Thymus (tissue), 11 donors: ENCODE measurements around the gene ZSWIM4. TPM values are rescaled to one million over a fixed set of nuclear protein-coding genes. Genes with fewer than 3 reads are reported as not detected.

Experiments used
- DNase-seq, 9 donors: peaks; one replicate each; pipeline ENCODE4 v3.0.0-alpha.2; 2013; ENCODE audit warnings: low spot score in 9 of 9, low read depth in 6 of 9, missing footprints in 1 of 9
- H3K27ac ChIP-seq, 2 donors: one replicate each; pipeline ENCODE4 v1.5.1; 2013; ENCODE audit warnings: control low read depth in 1 of 2, low read depth in 1 of 2, low read length in 1 of 2, mild to moderate bottlenecking in 1 of 2, moderate library complexity in 1 of 2
- H3K27me3 ChIP-seq, 2 donors: one replicate each; pipeline ENCODE4 v1.5.1; 2013; ENCODE audit warnings: low read length in 1 of 2; ENCODE audit not compliant: control insufficient read depth in 2 of 2, insufficient read depth in 1 of 2
- H3K36me3 ChIP-seq, 2 donors: one replicate each; pipeline ENCODE4 v1.5.1; 2013; ENCODE audit warnings: low read length in 1 of 2, mild to moderate bottlenecking in 1 of 2, moderate library complexity in 1 of 2; ENCODE audit not compliant: control insufficient read depth in 2 of 2, insufficient read depth in 2 of 2
- H3K4me1 ChIP-seq, 2 donors: one replicate each; pipeline ENCODE4 v1.5.1; 2013; ENCODE audit warnings: low read length in 2 of 2; ENCODE audit not compliant: control insufficient read depth in 2 of 2, insufficient read depth in 2 of 2
- H3K4me3 ChIP-seq, 2 donors: one replicate each; pipeline ENCODE4 v1.5.1; 2013; ENCODE audit warnings: low read length in 2 of 2, control low read depth in 1 of 2, mild to moderate bottlenecking in 1 of 2
- H3K9me3 ChIP-seq, 2 donors: one replicate each; pipeline ENCODE4 v1.5.1; 2013; ENCODE audit warnings: low read length in 1 of 2, mild to moderate bottlenecking in 1 of 2; ENCODE audit not compliant: control insufficient read depth in 2 of 2, insufficient read depth in 1 of 2
- WGBS: extraction: QIAGEN DNeasy Blood & Tissue Kit; methylation state at CpG from one replicate; pipeline ENCODE4 v1.1.7; 2013; 5-methylcytosine and 5-hydroxymethylcytosine counted together
- polyA plus RNA-seq: library from polyadenylated mRNA; stranded (reverse); fragments of 200-250 nt; gene quantifications from one replicate; pipeline ENCODE4 v1.2.3, GENCODE V29; 2013
- total RNA-seq: library from RNA; stranded (reverse); fragments of 120-200 nt; gene quantifications from one replicate; pipeline ENCODE4 v1.2.4, GENCODE V29; 2013
- donor health status: healthy.

The ZSWIM4 gene
- total and polyA plus RNA-seq, 2 donors, result 1.7 to 3.3 TPM

GRCh38 chr19:13817018-13817614 lies 21.9 kb downstream of the ZSWIM4 start:
- H3K4me3 ChIP-seq, result no peak overlapping the region
- peaks cover 20 to 36% of the 10 kb centered on the region in 2 donors for H3K36me3 ChIP-seq
- DNase-seq, result no peak
- H3K27me3 ChIP-seq, result no peaks in the 10 kb centered on the region
- no peaks in the 10 kb centered on the region for H3K9me3 ChIP-seq
- WGBS, result 83% methylated on average over 11 of the region's 11 CpGs
- H3K27ac ChIP-seq, result peak overlapping the region; percentile 15 to 66
- peaks cover 2 to 13% of the 10 kb centered on the region in 2 donors for H3K4me1 ChIP-seq

GRCh38 chr19:13817615-13818371 lies 22.6 kb downstream of the ZSWIM4 start:
- H3K27ac ChIP-seq, result peak overlapping the region; percentile 15 to 66
- 80% methylated on average over 35 of the region's 35 CpGs for WGBS
- DNase-seq, result peak in 2 of 9 donors; percentile 32 to 54
- H3K4me1 ChIP-seq, result peaks cover 2 to 13% of the 10 kb centered on the region in 2 donors
- H3K9me3 ChIP-seq, result no peaks in the 10 kb centered on the region
- H3K36me3 ChIP-seq, result peaks cover 17 to 33% of the 10 kb centered on the region in 2 donors
- H3K27me3 ChIP-seq, result no peaks in the 10 kb centered on the region
- no peak overlapping the region for H3K4me3 ChIP-seq

GRCh38 chr19:13819238-13819637 lies 24.0 kb downstream of the ZSWIM4 start:
- no peaks in the 10 kb centered on the region for H3K27me3 ChIP-seq
- H3K4me3 ChIP-seq, result no peak overlapping the region
- WGBS, result 97% methylated on average over 11 of the region's 11 CpGs
- no peak for DNase-seq
- peaks cover 14 to 35% of the 10 kb centered on the region in 2 donors for H3K36me3 ChIP-seq
- H3K9me3 ChIP-seq, result no peaks in the 10 kb centered on the region
- peaks cover 2 to 13% of the 10 kb centered on the region in 2 donors for H3K4me1 ChIP-seq
- no peak overlapping the region for H3K27ac ChIP-seq

GRCh38 chr19:13821292-13821691 lies 26.0 kb downstream of the ZSWIM4 start:
- peaks cover 15 to 45% of the 10 kb centered on the region in 2 donors for H3K36me3 ChIP-seq
- H3K4me3 ChIP-seq, result no peak overlapping the region
- H3K4me1 ChIP-seq, result peaks cover 2 to 13% of the 10 kb centered on the region in 2 donors
- H3K27me3 ChIP-seq, result no peaks in the 10 kb centered on the region
- no peaks in the 10 kb centered on the region for H3K9me3 ChIP-seq
- 100% methylated on average over 2 of the region's 2 CpGs for WGBS
- no peak for DNase-seq
- H3K27ac ChIP-seq, result no peak overlapping the region

- no peaks in the 10 kb centered on the region for H3K27me3 ChIP-seq
- no peak overlapping the region for H3K27ac ChIP-seq
- H3K4me1 ChIP-seq, result peaks cover 0 to under 1% of the 10 kb centered on the region in 2 donors
- H3K9me3 ChIP-seq, result no peaks in the 10 kb centered on the region
- 97% methylated on average over 8 of the region's 8 CpGs for WGBS
- no peak for DNase-seq
- H3K36me3 ChIP-seq, result peaks cover 15 to 42% of the 10 kb centered on the region in 2 donors
- H3K4me3 ChIP-seq, result no peak overlapping the region
These were observed 28.0 kb downstream of the ZSWIM4 start for GRCh38 chr19:13823256-13823655.

- Histone ChIP-seq H3K27ac (no peak overlapping the region), H3K4me3 (no peak overlapping the region), H3K4me1 (no peaks in the 10 kb centered on the region), H3K9me3 (no peaks in the 10 kb centered on the region), H3K27me3 (no peaks in the 10 kb centered on the region), H3K36me3 (peaks cover 19 to 42% of the 10 kb centered on the region in 2 donors)
- no peak for DNase-seq
- 97% methylated on average over 2 of the region's 2 CpGs for WGBS
These were observed 28.7 kb downstream of the ZSWIM4 start for GRCh38 chr19:13823901-13824300.

- H3K36me3 ChIP-seq, result peaks cover 17 to 38% of the 10 kb centered on the region in 2 donors
These were observed 29.5 kb downstream of the ZSWIM4 start for GRCh38 chr19:13824703-13825102.

GRCh38 chr19:13825489-13826441 lies 30.5 kb downstream of the ZSWIM4 start:
- Histone ChIP-seq H3K4me1 (no peaks in the 10 kb centered on the region), H3K4me3 (no peak overlapping the region), H3K9me3 (no peaks in the 10 kb centered on the region), H3K27me3 (no peaks in the 10 kb centered on the region), H3K27ac (no peak overlapping the region), H3K36me3 (peaks cover 24 to 49% of the 10 kb centered on the region in 2 donors)
- WGBS, result 98% methylated on average over 30 of the region's 30 CpGs
- DNase-seq, result no peak

More at GRCh38 chr19:13824703-13825102, 29.5 kb downstream of the ZSWIM4 start:
- Histone ChIP-seq H3K27me3 (no peaks in the 10 kb centered on the region), H3K27ac (no peak overlapping the region), H3K9me3 (no peaks in the 10 kb centered on the region), H3K4me3 (no peak overlapping the region), H3K4me1 (no peaks in the 10 kb centered on the region)
- no peak for DNase-seq
